GM18502 (cell line): Measurements from ENCODE around the gene TRMT10C.

Source experiments
- ATAC-seq: cut with Tn5 transposase; IDR thresholded peaks from one replicate; pipeline ENCODE4 v1.9.1; 2021; ENCODE audit warnings: mild to moderate bottlenecking; ENCODE audit not compliant: unreplicated experiment, poor library complexity

TRMT10C gene

DNA sequence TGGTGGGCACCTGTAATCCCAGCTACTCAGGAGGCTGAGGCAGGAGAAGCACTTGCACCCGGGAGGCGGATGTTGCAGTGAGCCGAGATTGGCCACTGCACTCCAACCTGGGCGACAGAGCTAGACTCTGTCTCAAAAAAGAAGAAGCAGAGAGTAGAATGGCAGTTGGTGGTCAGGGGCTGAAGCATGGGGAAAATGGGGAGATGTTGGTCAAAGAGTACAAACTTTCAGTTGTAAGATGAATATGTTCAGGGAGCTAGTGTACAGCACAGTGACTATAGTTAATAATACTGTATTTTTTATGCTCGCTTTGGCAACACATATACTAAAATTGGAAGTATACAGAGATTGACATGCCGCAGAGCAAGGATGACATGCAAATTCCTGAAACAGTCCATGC, 53.9 kb downstream of the TRMT10C start:
- no peak for ATAC-seq
